PFSK-1 (cell line): ENCODE results near the gene WDR1.

Source experiments
- FOXP2 ChIP-seq: optimal IDR thresholded peaks from 2 replicates; pipeline ENCODE3; 2011; ENCODE audit warnings: borderline replicate concordance, control low read depth, inconsistent platforms; ENCODE audit not compliant: insufficient read depth; ENCODE audit errors: extremely low read length, extremely low read depth
- POLR2AphosphoS5 ChIP-seq: IDR thresholded peaks from 2 replicates; pipeline ENCODE4 v1.6.1; 2012; ENCODE audit warnings: low read depth, mild to moderate bottlenecking, control low read depth, low read length, moderate library complexity
- REST ChIP-seq, 2 experiments: IDR thresholded peaks; 2 replicates each; pipeline versions ENCODE4 v1.6.1 to v1.8.0; 2011 to 2012; ENCODE audit warnings: low read depth in 2 of 2, low read length in 2 of 2, control low read depth in 1 of 2, inconsistent platforms in 1 of 2, mild to moderate bottlenecking in 1 of 2, moderate library complexity in 1 of 2; ENCODE audit not compliant: insufficient read depth in 1 of 2
- SIN3A ChIP-seq: IDR thresholded peaks from 2 replicates; pipeline ENCODE4 v1.6.1; 2012; ENCODE audit warnings: mild to moderate bottlenecking, low read length, moderate library complexity, borderline replicate concordance; ENCODE audit not compliant: insufficient read depth
- TAF1 ChIP-seq: IDR thresholded peaks from 2 replicates; pipeline ENCODE4 v1.6.1; 2012; ENCODE audit warnings: low read length, control low read depth, borderline replicate concordance; ENCODE audit not compliant: insufficient read depth

The WDR1 gene

GRCh38 chr4:10091531-10092181, 24.9 kb downstream of the WDR1 start:
- TF ChIP-seq FOXP2, result no peak

DNA sequence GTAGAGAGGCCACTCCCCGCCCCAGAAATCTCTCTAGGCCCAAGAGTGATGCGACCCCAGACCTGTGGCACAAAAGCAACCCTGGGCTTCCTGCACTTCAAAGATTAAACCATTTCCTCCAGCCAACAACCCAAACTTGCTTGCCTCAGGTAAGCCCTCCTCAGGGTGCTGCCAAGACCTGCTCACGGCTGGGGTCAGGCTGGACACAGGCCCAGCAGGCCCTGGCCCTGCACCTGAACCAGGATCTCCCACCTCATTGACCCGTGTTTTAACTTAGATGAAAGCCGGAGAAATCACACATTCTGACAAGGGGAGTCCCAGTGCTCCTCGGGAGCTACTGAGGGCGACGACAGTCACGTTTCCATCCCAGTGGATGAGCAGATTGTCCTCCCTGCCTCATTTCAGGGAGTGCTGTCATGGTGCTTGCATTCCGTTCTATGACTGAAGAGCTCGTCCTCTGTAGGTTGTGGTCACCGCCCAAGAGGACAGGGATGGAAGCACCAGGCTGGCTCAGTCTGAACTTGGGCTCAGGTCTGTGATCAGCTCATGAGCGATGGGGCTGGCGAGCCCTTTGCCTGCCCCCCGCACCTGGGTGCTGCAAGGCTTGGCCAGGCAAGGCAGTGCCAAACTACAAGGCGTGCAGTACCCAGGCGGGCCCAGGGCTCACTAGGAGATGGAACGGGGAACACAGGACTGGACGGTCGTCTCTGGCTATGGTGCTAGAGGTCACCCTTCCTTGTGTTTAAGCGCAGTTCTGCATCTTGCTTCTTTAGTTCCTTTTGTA, 25.9 kb downstream of the WDR1 start:
- no peak for TF ChIP-seq TAF1
- TF ChIP-seq POLR2AphosphoS5, result no peak
- no peak for TF ChIP-seq SIN3A
- no peak for TF ChIP-seq FOXP2
- TF ChIP-seq REST (IDR thresholded peaks at IDR 0.05; ENCODE audit: insufficient read depth in 1 of 2, low read depth in 2 of 2, low read length in 2 of 2), result no peak

DNA sequence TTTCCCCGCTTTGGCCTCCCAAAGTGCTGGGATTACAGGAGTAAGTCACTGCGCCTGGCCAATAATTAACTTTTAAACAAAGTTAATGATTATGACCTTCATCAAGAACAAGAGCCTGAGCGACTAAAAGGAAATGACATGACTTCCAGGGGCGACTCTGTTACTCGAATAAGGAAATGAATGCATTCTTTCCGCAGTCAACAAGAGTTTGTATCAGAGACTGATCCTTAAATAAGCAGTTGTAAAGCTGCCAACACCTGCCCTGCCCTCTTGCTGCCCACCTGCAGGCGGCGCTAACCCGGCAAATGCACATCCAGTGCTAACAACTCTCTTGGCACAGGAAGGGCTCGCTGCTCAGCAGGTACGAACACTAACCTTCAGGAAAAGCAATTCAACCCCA, 27.3 kb downstream of the WDR1 start:
- TF ChIP-seq REST (IDR thresholded peaks at IDR 0.05; ENCODE audit: insufficient read depth in 1 of 2, low read depth in 2 of 2, low read length in 2 of 2) (no peak), FOXP2 (no peak), TAF1 (no peak), SIN3A (no peak), POLR2AphosphoS5 (no peak)

DNA sequence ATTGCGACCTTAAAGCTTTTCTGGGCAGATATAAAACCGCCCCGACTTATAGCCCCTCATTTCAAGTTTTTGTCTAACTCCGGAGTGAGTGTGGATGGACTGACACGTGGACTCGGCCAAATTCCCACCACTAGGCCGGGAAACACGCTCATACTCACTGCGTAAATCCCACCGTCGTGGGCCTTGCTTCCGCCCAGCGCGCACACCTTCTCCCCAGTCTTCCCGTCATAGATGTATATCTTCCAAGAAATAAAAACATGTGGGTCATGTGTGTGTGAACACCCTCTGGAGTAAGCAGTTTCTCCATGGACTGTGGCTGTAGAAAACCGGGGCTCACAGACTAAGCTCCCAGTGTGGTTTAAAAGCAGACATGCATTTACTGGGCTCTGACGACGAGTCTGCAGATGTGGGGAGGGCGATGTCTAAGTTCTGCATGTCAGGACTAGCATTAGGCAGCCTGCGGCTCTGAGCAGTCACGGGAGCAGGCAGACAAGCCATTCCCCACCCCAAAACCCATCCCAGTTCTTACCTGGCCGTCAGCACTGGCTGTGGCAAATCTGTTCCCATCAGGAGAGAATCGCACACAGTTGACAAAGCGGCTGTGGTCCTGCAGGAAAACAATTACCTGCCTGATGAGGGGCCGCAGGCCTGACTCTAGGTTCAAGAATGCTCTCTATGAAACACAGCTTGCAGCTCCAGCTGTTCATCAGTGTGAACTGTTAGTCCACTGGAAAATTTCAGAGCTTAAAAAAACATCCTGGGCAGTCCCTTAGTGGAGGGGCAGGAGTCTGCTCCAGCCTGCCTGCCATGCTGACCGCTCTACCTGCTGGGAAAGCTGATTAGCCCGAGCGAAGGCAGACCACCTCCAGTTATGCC, 28.2 kb downstream of the WDR1 start:
- TF ChIP-seq TAF1, result no peak
- no peak for TF ChIP-seq POLR2AphosphoS5
- TF ChIP-seq REST (IDR thresholded peaks at IDR 0.05; ENCODE audit: insufficient read depth in 1 of 2, low read depth in 2 of 2, low read length in 2 of 2), result no peak
- TF ChIP-seq FOXP2, result no peak
- no peak for TF ChIP-seq SIN3A

DNA sequence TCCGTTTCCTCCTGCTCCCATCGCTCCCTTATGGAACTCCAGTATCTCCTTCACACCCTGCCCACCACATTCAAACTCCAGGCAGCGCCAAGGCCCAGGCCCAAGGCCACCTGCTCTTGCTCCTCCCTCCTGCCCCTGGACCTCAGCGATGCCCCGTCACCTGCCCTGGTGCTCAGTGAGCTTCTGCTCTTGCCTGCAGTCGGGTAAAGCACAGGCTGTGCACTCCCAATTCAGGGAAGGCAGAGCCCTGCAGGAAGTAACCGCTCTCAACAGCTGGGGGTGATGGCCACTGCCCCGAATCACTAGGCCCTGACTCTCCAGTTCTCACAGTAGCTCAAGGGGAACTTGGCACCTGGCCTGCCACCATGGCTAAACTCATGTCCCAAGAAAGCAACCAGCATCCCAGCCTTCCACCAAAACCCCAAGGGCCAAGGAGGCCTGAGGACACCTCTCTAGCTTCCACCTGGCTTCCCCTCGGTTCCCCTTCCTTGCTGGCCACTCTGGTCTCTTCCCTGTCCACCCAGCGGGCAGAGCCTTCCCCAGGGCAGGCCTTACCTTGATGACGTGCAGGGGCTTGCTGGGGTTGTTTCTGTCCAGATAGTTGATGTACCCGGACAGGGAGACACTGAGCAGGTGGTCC, 29.3 kb downstream of the WDR1 start:
- no peak for TF ChIP-seq FOXP2
- no peak for TF ChIP-seq REST (IDR thresholded peaks at IDR 0.05; ENCODE audit: insufficient read depth in 1 of 2, low read depth in 2 of 2, low read length in 2 of 2)
- TF ChIP-seq TAF1, result no peak
- no peak for TF ChIP-seq POLR2AphosphoS5
- TF ChIP-seq SIN3A, result no peak
